Fibroblast of peridontal ligament (primary cell): Measurements from ENCODE around the gene CASK.

Experiments
- DNase-seq: peaks from one replicate; pipeline ENCODE4 v3.0.0-alpha.2; 2010; ENCODE audit errors: extremely low read depth

CASK gene

DNA sequence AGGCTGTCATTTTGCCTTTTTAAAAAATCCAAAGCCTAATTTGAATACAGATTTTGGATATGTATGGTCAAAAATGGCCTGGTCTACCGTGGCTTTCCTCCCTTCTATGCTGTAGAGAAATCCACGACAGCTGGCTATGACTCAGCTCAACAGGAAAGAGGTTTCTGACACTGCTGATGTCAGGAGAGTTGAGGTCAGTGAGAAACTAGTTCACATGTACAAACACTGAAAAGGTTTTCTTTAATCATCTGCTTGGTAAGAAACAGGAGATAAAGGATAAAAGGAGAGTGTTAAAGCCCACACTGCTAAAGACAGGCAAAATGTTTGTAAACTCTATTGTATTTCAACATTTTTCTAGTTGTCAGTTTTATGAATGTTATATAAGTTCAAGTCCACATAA is 362.3 kb downstream of the CASK start:
- DNase-seq = peak; percentile 82

DNA sequence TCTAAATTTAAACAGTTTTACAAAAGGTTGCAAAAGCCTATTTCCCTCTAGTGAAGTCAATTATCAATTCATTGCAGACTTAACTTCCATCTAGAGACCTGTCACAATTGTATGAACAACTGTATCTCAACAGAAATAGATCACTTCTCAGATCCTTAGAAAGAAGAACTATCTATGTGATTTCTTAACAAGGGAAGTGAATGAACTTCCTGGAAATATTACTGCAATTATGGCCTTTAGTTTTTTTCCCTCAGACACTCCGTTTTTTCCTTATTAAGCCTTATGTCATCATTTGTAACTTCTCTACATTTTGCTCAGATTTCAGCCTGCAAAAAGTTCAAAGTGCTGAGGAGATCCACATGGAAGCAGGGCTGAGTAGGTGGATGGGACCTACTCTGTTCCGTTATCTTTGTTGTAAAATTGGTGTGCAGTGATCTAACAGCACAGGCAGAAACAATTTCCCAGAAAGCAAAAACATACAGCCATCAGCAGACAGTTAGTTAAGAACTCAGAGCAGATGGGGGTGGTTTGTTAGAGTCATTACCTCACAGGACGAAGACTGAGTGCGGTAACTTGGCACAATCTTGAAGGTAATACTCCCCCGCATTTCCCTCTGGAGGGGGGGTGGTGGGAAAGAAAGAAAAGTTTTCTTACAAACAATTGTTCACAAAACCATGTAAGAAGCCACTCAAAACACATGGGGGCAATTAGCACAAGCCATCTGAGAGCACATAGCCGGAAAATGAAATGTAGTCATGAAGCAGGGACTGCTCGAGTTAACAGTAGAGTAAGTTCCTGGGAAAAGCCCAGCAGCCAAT is 363.9 kb downstream of the CASK start:
- DNase-seq = peak; percentile 71

DNA sequence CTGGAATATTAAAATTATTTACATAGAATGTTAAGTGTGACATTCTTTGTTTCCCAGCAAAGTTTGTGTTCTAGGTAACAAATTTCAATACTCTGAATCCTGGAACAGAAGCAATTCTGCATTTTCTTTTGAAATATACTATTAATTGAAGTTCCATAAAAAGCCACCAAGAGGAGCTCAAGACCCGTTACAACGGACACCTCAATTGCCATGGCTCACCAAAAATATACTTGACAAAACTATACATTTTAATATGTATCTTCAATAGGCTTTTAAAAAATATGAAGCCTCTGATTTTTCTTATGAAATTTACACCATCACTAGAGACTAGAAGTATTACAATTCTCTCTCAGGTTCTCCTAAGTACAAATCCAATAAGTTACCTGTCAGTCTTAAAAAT is 364.8 kb downstream of the CASK start:
- peak; percentile 44 for DNase-seq

DNA sequence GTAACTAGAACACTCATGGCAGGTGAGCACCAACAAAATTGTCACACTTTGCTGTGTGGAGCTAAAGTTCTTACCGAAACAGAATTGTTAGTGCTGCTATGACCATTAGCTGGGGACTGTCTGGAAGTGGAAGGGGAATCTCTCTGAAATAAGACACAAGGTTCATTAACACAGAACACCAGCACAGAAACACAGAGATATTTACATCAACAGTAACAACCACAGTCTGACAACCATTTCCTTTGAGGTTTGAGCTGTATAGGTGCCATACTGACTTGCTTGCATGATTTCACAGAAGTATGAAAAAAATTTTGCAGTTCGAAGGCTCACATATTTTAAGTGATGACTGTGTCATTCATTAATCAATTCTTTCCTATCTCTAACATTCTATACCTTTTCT is 366.4 kb downstream of the CASK start:
- no peak for DNase-seq

DNA sequence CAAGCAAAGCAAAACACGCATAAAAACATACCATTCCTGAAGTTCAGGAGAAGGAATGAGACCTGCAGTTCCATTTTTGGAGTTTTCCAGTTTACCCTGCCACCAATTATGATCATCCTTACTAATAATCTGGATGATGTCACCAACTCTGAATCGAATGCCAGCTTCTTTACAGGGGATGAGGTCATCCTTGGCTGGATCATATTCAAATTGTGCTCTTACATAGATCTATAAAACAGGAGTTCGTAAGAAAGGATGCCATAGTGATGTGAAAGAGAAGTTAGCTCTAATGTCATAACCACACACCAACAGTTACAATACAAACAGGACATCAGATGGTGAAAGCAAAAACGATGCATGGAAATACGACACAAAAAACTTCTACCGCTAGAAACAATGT is 369.7 kb downstream of the CASK start:
- DNase-seq = peak; percentile 77

DNA sequence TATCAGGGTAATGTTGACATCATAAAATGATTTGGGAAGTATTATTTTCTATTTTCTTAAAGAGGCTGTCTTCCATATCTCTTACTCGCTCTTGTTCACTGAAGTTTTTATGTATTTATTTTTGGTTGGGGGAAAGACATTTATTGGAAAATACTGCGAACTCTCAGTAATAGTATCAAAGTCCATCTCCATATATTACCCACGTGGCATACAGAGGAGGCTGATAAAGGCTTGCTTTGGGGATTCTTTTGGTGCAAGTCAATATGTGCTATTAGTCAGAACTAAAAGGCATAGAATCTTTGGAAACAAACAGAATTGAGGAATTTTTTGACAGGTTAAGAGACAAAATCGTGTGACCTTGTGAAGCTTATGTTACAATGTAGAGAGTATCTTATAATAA is 374.9 kb downstream of the CASK start:
- no peak for DNase-seq

DNA sequence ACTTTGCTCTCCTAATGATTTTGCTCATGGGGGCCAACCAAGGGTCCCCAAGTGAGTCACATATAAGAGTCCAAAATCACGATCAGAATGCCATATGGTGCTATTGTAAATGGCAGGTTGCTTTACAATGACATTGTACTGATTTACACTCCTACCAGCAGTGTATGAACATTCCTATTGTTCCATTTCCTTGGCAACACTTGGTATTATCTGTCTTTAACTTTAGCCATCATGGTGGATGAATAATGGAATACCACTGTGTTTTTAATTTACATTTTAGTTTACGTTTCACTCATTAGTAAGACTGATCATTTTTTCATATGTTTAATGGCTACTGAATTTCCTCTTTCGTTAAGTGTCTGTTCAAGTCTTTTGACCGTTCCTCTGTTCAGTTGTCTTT is 379.7 kb downstream of the CASK start:
- no peak for DNase-seq

DNA sequence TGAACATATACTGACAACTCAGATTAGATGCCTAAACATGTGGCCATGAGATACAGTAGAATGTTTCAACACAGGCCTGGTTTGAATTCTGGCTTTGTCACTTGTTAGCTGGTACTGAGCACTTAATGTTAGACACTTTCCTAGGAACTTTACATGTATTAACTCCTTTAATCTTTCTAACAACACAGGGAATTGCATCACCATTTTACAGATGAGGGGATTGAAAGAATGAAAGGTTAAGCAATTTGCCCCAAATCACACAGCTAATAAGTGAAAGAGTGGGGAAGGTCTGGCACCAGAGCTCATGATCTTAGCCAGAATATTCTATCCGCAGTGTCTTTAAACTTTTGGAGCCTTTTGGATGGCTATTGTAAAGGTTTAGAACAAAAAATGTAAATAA is 380.3 kb downstream of the CASK start:
- DNase-seq = no peak

DNA sequence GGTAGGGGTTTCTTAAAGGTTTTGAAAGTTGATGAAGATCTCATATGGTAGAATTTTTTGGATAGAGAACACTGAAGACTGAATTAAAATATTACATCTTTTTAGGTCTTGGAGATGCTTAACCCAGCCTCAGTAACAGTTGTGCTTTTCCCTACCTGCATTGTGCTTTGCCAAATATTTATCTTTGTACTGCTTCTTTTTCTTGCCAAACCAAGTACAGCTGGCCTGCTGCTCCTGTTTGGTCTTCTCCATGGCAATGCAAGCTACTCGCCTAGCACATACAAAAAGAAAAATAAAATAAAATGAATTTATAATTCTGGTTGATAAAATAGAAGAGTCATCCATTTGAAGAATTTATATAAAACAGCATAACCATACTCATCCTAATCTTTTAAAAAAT is 380.8 kb downstream of the CASK start:
- no peak for DNase-seq

DNA sequence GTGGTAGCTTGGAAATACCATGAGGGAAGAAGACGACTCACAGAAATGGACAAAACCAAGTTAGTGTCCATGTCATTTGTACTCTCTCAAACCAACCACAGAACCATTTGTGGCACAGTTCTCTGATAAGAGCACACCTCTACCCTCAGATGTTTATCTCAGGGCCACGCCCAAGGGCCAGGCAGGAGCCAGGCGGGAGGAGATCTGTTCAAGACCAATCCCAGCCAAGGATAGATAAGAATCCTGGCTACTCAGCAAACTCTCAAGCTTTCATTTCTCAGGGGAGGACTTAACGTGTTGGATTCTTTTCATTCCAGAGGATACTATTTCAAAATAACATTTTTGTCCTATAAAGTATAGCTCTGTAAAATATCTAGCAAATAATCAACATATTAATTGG is 381.2 kb downstream of the CASK start:
- DNase-seq = no peak

DNA sequence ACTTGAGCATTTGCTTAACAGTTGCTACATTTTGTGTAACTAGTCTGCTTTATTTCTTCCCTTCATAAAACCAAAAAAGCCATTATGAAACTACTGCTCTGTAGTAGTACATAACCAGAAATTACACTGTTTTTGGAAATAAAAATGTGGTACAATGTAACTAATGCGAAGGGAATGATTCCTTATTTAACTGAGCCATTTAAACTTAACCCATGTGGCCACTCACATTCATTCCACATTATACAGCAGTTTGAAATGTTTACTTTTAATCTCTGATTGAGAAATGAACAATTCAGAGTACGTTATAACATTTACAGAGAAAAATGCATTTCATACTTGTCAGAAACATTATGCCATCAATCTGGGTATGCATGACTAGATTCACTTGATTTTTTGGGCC is 382.0 kb downstream of the CASK start:
- peak; percentile 84 for DNase-seq

DNA sequence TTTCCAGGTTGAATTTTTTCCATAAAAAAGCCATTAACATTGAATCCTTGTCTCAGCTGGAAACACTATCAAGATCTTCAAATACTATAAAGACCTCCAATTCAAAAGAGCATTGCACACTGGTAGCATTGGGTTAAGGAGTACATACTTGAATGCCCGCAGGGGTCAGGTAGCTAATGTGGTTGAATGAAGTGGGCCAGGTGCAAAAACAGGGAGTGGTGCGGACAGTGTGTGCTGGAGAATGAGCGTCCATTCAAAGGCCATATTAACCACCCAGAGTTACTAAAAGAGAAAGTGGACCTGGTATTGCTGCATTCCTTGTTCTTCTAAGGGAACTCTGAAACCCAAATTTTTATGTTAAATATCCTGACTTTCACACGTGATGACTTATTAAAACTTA is 384.6 kb downstream of the CASK start:
- DNase-seq = no peak

DNA sequence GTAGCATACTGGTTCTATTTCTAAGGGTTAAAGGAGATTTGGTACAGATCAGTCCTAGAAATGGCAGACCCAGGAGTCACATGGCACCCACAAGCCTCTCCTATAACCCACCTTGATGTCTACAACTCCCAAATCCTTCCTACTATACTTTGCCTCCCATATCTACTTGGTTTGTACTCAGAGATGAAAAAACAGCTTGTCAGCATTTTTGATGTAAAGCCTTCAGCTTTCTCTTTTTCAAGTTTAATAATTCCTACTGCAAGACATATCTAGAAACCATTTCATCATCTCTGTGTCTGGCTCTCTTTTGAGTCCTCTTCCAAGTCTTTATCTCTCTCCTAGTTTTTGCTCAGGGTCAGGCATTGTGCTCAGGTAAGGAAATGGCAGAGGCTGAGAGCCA is 393.3 kb downstream of the CASK start:
- DNase-seq = no peak

DNA sequence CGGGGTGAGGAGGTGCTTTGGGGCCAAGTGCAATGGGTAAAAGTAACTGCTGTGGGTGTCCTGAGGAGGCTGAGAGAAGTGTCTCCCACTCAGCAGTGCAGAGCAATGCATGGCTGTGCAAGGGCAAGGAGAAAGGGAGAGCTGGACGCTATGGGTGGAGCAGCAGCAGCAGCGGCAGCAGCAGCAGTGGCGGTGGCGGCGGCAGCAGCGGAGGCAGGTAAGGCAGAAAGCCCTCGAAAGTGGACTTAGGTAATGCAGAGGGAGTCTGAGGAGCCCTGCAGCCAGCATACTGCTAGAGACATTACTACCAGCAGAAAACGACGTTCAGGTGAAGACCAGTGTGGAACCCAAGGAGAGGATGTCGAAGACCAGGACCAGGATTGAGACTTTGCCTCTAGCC is 394.1 kb downstream of the CASK start:
- DNase-seq = no peak

DNA sequence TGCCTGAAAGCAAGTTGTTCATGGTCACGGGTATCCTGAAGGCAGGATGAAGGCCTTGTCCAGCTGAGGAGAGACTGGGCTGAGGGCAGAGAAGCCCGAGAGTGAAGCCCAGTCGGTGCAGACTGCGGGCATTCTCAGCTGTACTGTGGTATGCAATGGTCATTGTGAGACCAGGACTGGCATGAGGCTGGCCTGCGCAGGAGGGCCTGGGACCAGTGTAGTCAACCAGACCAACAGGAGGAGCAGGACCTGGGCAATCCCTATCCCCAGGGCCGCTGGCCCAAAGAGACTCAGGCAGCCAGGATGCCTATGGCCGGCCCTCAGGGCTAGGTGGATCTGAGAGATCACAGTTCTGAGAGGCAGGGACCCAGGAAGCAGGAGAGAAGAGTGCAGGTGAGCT is 394.6 kb downstream of the CASK start:
- no peak for DNase-seq

DNA sequence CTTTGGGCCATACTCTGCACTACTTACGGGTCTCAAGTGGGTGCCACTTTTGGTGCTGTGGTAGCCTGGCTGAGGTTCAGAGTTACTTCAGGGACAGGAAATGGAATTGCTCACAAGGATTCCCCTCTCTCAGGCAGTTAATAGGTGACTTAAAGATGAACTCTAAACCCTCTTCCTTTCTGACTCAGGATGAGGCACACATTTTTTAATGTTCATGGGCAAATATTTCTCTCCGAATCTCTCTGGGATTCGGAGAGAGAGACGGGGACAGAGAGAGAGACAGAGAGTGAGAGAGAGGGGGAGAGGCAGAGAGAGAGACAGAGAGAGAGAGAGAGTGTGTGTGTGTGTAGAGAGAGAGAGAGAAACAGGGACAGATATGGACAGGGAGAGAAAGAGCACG is 396.4 kb downstream of the CASK start:
- peak; percentile 3 for DNase-seq

DNA sequence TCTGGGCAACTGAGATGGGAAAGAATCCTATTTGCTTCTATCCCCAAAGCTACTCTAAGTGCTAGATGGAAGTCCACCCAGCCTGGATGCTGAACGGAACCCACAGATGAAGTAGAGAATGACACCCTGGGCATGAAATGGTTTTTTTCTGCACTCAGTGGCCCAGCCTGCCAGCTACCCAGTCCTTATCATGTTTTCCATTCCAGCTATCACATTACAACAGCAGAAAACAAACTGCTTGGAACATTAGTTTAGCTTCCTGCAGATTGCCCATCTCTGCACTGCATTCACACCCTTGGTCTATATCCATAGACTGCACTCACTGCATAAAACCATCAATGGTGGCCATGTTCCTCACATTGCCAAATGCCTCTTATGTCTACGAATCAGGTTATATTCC is 397.1 kb downstream of the CASK start:
- no peak for DNase-seq

DNA sequence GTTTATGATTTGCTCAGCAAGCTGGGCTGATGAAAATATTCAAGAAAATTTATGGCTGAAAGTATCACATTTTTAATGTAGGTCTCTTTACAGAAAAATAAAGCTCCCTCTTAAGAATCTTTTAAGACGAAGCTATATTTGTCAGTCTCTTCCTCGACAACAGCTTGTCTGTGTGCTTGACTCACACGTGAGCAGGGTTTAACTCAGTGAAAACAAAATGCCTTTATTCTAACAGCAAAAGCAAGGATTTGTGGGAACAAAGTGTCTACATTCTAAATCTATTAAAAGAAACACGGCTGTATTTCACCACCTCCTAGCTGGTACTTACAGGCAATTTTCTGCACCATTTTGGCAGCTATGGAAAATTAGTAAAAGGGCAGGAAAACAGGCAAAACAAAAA is 400.7 kb downstream of the CASK start:
- no peak for DNase-seq

DNA sequence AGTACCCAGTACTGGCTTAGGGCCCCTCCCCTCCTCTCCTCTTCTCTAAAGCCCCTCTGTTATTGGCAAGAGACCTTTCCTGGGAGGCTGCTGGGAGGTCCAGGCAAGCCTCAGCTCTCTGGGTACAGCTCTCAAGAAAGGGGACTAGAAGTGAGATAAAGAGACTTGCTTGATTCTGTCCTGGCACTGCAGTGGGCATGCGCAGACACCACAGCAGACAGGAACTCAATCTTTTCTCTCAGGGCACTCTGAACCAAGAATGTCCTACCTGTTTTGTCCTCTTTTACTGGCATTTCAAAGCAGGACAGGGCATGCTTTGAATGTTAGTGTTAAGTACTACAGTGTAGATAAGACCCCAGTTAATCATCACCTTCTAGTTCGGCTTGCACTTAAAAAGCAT is 401.3 kb downstream of the CASK start:
- no peak for DNase-seq

DNA sequence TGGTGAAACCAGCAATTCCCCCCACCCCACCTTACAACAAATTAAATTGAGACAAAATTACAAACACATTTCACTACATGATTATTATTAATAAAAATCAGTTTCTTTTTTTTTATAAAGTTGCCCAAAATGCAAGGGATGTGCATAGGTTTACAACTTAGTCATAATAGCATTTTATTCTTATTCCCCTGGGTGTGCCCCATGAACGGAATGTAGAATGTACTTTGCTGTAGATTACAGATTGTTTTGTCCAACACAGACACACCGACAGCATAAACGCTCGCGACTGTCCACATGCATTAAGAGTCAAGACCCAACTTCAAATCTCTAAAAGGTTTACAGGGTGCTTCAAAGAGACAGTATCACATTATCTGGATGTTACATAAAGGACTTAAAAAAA is 403.9 kb downstream of the CASK start:
- DNase-seq = no peak

DNA sequence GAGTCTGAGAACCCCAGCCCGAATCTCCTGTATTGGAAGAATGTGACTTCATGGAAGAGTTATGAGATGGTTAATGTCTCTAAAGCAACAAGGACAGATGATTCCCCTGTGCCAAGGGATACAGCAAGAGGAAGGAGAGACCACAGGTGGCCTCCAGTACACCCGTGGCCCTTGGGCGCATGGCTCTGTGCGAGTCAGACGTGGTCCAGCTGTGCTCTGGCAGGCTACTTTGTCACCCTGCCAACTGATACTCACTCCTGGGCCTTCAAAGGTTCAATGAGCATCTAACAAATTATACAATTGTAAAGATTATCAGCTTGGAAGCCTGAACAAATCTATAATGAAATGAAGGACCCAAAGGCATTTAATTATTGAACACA is 404.5 kb downstream of the CASK start:
- DNase-seq = no peak

DNA sequence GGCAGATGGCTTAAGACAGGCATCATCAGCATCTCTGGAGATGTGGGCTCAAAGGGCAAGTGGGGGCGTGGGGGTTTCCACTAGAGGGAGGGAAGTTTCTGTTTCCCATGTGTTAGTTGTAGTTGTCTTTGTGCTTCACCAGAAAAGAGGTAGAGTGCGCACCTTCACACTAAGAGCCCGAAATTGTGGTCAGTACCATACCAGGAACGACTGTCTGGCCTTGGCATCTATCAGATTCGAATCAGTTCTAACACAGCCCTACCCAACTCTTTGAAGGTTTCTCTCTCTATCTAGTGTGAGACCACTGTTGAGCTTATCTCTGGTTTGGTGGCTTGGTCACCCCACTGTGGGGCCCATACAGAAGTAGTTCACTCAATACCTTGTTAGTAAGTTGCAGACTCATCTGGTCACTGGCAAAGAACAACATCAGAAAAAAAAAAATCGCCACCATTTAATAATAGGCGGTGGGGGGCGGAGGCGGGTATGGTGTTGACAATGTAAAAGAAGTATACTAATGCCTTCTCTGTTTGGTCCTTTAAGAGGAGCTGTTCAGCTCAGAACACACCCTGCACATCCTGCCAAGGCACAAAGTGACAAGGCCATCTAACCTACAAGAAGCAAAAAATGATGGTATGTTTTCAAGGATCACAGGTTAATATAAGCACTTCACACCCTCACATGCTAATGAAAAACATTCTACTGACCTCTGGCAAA is 405.1 kb downstream of the CASK start:
- DNase-seq = no peak

DNA sequence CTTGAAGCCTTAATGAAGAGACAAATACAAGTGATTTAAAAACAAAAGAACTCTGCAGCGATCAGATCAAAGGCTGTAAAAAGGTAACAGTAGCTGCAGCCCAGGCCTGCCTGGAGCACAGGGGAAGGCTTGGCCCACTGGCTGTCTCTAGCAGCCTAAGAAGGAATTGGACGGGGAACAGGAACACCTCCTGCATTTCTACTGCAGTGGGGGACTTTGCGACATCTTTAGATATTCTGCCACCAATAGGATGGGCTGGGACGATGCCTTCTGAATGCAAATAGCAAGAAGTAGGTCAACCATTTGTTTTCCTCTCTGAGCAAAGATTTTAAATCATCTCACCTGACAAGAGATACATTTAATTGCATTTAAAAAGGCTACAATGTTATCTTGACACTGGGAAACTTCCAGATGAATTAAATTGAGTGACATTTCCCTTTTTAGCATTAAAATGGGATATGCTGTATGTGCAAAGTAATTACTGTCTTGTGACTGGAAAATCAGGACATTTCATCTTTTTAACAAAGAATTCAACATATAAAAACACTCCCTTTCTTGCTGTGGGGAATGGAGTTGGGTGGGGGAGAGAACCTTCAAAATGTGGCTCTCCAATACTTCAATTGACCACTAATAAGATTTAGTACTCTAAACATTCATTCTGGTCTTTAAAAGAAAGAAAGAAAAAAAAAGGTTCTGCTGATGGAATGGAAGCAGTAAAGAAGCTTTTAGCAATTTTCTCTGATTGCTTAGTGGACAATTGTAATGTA is 406.2 kb downstream of the CASK start:
- DNase-seq = no peak
